Osteoblast (primary cell): Measurements from ENCODE around the gene C18orf63. TPM values are rescaled to one million over a fixed set of nuclear protein-coding genes. Genes with fewer than 3 reads are reported as not detected.

Source experiments
- DNase-seq: peaks from one replicate; pipeline ENCODE4 v3.0.0; 2011; ENCODE audit warnings: low spot score, mixed read lengths; ENCODE audit not compliant: insufficient read length; ENCODE audit errors: missing footprints
- H2AFZ ChIP-seq: 2 replicates; pipeline ENCODE4 v1.6.0; 2011; ENCODE audit warnings: mild to moderate bottlenecking, low read length
- H3K27ac ChIP-seq: 2 replicates; pipeline ENCODE4 v1.5.1; 2011; ENCODE audit warnings: mild to moderate bottlenecking, low read depth, low read length, moderate library complexity
- H3K27me3 ChIP-seq: 2 replicates; pipeline ENCODE4 v1.6.0; 2012; ENCODE audit warnings: mild to moderate bottlenecking, control low read depth, inconsistent platforms, low read length, moderate library complexity; ENCODE audit not compliant: insufficient read depth
- H3K36me3 ChIP-seq: 2 replicates; pipeline ENCODE4 v1.5.1; 2011; ENCODE audit warnings: mild to moderate bottlenecking, low read length, control low read depth, moderate library complexity; ENCODE audit not compliant: insufficient read depth
- H3K4me1 ChIP-seq: 2 replicates; pipeline ENCODE4 v1.5.1; 2011; ENCODE audit warnings: mild to moderate bottlenecking, low read length, control low read depth, moderate library complexity; ENCODE audit not compliant: insufficient read depth
- H3K4me2 ChIP-seq: 2 replicates; pipeline ENCODE4 v1.6.0; 2011; ENCODE audit warnings: mild to moderate bottlenecking, low read length; ENCODE audit not compliant: insufficient read depth
- H3K4me3 ChIP-seq: fragments of 200-600 bp; sonication (generic); 3 replicates; pipeline ENCODE4 v1.5.1; 2012; ENCODE audit warnings: mild to moderate bottlenecking, low read length, inconsistent platforms; ENCODE audit not compliant: insufficient read depth
- H3K79me2 ChIP-seq: 2 replicates; pipeline ENCODE4 v1.6.0; 2012; ENCODE audit warnings: mild to moderate bottlenecking, low read length, control low read depth, inconsistent platforms; ENCODE audit not compliant: insufficient read depth
- H3K9me3 ChIP-seq: 2 replicates; pipeline ENCODE4 v1.5.1; 2011; ENCODE audit warnings: low read depth, low read length, control low read depth
- H4K20me1 ChIP-seq: 2 replicates; pipeline ENCODE4 v1.6.0; 2012; ENCODE audit warnings: mild to moderate bottlenecking, low read length, control low read depth; ENCODE audit not compliant: insufficient read depth
- CTCF ChIP-seq: IDR thresholded peaks from 2 replicates; pipeline ENCODE4 v1.5.1; 2011; ENCODE audit warnings: mild to moderate bottlenecking, low read depth, low read length, moderate library complexity; ENCODE audit errors: extremely low read depth
- total RNA-seq: library from RNA; depleted of rRNA; stranded (reverse); fragments of >200 nt; gene quantifications from 2 replicates; pipeline ENCODE4 v1.2.3, GENCODE V29; 2012

C18orf63 gene
- total RNA-seq, 1 donor: not detected

DNA sequence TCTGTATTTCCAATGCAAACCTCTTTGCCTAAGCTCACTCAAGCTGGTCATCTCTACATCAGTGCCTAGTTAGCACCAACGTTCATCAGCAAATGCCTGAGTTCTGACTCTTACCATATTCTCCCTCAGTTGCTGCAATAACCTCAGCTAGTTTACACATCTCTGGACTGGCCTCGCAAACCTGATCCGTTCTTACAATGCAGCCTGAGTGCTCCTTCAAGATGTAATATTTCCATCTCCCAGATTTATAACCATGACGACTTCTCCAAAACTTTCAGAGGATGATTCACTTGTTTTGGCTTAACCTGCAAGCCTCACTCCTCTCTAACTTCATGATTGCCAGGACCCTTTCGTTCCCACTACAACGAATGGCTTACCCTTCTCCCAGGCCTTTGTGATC lies 71.7 kb downstream of the C18orf63 start:
- H3K4me1 ChIP-seq: no peaks in the 10 kb centered on the region

GRCh38 chr18:74388227-74388626 lies 72.6 kb downstream of the C18orf63 start:
- H3K36me3 ChIP-seq: no peaks in the 10 kb centered on the region
- H3K9me3 ChIP-seq: no peaks in the 10 kb centered on the region
- H3K4me3 ChIP-seq: no peak overlapping the region
- no peak for TF ChIP-seq CTCF
- H3K27ac ChIP-seq: no peak overlapping the region
- no peak for DNase-seq
- H3K27me3 ChIP-seq: peaks cover under 1% of the 10 kb centered on the region
- H3K4me1 ChIP-seq: no peaks in the 10 kb centered on the region
- no peaks in the 10 kb centered on the region for H4K20me1 ChIP-seq
- H3K79me2 ChIP-seq: no peaks in the 10 kb centered on the region
- no peak overlapping the region for H3K4me2 ChIP-seq
- no peak overlapping the region for H2AFZ ChIP-seq

More for the DNA sequence above, 71.7 kb downstream of the C18orf63 start:
- Histone ChIP-seq H3K27ac (no peak overlapping the region), H3K36me3 (no peaks in the 10 kb centered on the region), H3K4me2 (no peak overlapping the region), H4K20me1 (no peaks in the 10 kb centered on the region), H3K4me3 (no peak overlapping the region), H2AFZ (no peak overlapping the region), H3K79me2 (no peaks in the 10 kb centered on the region), H3K9me3 (no peaks in the 10 kb centered on the region), H3K27me3 (no peaks in the 10 kb centered on the region)
- no peak for DNase-seq
- TF ChIP-seq CTCF: no peak

DNA sequence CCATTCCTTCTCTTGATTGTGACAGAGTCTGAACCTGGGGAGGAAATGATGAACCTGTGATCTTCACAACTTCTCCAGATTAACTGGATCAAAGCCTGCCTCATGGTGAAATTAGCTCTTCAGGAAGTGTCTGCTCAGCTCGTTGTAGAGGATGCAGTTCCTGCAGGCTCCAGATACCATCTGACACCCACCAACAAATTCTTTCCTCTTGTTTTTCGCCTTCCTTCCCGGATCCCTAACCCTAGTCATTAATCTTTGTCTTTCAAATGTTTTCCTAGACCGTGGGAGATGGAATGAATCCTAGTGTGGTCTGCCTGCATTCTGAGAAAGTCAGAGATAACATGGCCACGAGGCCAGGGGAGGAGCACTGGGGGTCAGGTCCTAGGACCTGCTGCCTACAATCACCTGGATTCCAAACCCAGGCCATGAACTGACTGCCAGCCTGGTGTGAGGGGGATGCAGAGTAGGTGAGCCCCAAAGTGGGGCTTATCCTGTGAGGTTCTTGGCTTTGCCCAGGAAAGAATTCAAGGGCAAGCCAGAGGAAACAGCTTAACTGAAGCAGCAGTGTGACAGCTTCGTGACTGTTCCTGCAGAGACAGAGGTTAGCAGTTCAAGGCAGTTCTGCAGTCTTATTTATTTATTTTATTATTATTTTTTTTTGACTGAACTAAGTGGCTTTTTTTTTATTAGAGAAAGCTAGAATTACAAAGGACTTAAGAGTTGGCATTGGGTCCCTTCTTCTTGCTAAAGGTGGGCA lies 73.7 kb downstream of the C18orf63 start:
- Histone ChIP-seq H3K27me3 (peaks cover 4% of the 10 kb centered on the region), H3K9me3 (no peaks in the 10 kb centered on the region), H3K4me2 (no peak overlapping the region), H3K27ac (no peak overlapping the region), H3K4me1 (no peaks in the 10 kb centered on the region), H3K36me3 (no peaks in the 10 kb centered on the region), H3K79me2 (no peaks in the 10 kb centered on the region), H2AFZ (peak overlapping the region; percentile 12), H3K4me3 (no peak overlapping the region), H4K20me1 (no peaks in the 10 kb centered on the region)
- no peak for TF ChIP-seq CTCF
- no peak for DNase-seq

DNA sequence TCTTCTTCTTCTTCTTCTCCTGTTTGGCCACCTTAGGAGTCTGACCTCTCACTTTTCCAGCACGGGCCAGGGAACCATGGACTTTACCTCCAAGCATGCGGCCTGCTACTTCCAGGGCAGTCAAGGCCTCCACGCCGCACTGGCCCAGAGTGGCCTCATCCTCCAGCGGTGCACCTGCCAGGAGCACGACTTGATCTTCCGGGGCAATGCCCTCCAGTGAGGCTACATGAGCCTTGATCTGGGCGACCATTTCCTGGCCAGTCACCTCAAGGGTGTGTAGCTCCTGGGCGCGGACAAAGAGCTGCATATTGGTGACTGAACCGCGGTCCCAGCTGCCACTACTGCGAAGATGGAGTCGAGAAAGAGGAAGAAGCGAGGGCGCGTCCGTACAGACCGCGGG lies 74.4 kb downstream of the C18orf63 start:
- H3K9me3 ChIP-seq: no peaks in the 10 kb centered on the region
- no peaks in the 10 kb centered on the region for H4K20me1 ChIP-seq
- DNase-seq: no peak
- no peaks in the 10 kb centered on the region for H3K79me2 ChIP-seq
- peaks cover 4% of the 10 kb centered on the region for H3K27me3 ChIP-seq
- no peak overlapping the region for H2AFZ ChIP-seq
- H3K27ac ChIP-seq: no peak overlapping the region
- no peaks in the 10 kb centered on the region for H3K4me1 ChIP-seq
- no peaks in the 10 kb centered on the region for H3K36me3 ChIP-seq
- H3K4me3 ChIP-seq: no peak overlapping the region
- TF ChIP-seq CTCF: no peak
- H3K4me2 ChIP-seq: no peak overlapping the region
